Bronchial epithelial cell (primary cell): Measurements from ENCODE around the gene SPIB. TPM values are rescaled to one million over a fixed set of nuclear protein-coding genes. Genes with fewer than 3 reads are reported as not detected.

ENCODE experiments used
- DNase-seq: peaks from one replicate; pipeline ENCODE4 v3.0.0-alpha.2; 2010; ENCODE audit warnings: low read depth
- FAIRE-seq: peaks from 2 replicates; lab custom pipeline; 2011; peaks lifted over from hg19 to GRCh38; lab: Jason Lieb, UNC
- H3K27me3 ChIP-seq: 2 replicates; pipeline ENCODE4 v1.5.1; 2011; ENCODE audit warnings: low read length; ENCODE audit not compliant: control insufficient read depth, insufficient read depth
- H3K36me3 ChIP-seq: 2 replicates; pipeline ENCODE4 v1.5.1; 2011; ENCODE audit warnings: low read length; ENCODE audit not compliant: control insufficient read depth, insufficient read depth
- H3K4me3 ChIP-seq: 2 replicates; pipeline ENCODE4 v1.5.1; 2011; ENCODE audit warnings: mild to moderate bottlenecking, low read depth, low read length, control low read depth
- total RNA-seq: library from RNA; depleted of rRNA; stranded (reverse); fragments of >200 nt; gene quantifications from 2 replicates; pipeline ENCODE4 v1.2.1, GENCODE V29; 2014
- TF ChIP-seq, protein P1 (sequence below): IDR thresholded peaks from 2 replicates; pipeline ENCODE4 v1.5.1; 2011; ENCODE audit warnings: mild to moderate bottlenecking, moderate library complexity, low read length, control low read depth, inconsistent platforms; ENCODE audit not compliant: insufficient read depth, severe bottlenecking

The SPIB gene
- total RNA-seq, 1 donor from 2014 or later, result not detected

- TF ChIP-seq, protein P1, sequence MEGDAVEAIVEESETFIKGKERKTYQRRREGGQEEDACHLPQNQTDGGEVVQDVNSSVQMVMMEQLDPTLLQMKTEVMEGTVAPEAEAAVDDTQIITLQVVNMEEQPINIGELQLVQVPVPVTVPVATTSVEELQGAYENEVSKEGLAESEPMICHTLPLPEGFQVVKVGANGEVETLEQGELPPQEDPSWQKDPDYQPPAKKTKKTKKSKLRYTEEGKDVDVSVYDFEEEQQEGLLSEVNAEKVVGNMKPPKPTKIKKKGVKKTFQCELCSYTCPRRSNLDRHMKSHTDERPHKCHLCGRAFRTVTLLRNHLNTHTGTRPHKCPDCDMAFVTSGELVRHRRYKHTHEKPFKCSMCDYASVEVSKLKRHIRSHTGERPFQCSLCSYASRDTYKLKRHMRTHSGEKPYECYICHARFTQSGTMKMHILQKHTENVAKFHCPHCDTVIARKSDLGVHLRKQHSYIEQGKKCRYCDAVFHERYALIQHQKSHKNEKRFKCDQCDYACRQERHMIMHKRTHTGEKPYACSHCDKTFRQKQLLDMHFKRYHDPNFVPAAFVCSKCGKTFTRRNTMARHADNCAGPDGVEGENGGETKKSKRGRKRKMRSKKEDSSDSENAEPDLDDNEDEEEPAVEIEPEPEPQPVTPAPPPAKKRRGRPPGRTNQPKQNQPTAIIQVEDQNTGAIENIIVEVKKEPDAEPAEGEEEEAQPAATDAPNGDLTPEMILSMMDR, result peak; percentile 93
- no peaks in the 10 kb centered on the region for H3K36me3 ChIP-seq
- DNase-seq (peak; percentile 28), FAIRE-seq (no peak)
- peaks cover 3% of the 10 kb centered on the region for H3K27me3 ChIP-seq
- no peak overlapping the region for H3K4me3 ChIP-seq
Observed at GRCh38 chr19:50414864-50415660, 3.7 kb upstream of the SPIB start.

GRCh38 chr19:50415661-50416033 is 3.1 kb upstream of the SPIB start:
- Histone ChIP-seq H3K27me3 (peaks cover 3% of the 10 kb centered on the region), H3K36me3 (no peaks in the 10 kb centered on the region), H3K4me3 (no peak overlapping the region)
- TF ChIP-seq, protein P1, result no peak
- DNase-seq, result no peak
- FAIRE-seq, result no peak

DNA sequence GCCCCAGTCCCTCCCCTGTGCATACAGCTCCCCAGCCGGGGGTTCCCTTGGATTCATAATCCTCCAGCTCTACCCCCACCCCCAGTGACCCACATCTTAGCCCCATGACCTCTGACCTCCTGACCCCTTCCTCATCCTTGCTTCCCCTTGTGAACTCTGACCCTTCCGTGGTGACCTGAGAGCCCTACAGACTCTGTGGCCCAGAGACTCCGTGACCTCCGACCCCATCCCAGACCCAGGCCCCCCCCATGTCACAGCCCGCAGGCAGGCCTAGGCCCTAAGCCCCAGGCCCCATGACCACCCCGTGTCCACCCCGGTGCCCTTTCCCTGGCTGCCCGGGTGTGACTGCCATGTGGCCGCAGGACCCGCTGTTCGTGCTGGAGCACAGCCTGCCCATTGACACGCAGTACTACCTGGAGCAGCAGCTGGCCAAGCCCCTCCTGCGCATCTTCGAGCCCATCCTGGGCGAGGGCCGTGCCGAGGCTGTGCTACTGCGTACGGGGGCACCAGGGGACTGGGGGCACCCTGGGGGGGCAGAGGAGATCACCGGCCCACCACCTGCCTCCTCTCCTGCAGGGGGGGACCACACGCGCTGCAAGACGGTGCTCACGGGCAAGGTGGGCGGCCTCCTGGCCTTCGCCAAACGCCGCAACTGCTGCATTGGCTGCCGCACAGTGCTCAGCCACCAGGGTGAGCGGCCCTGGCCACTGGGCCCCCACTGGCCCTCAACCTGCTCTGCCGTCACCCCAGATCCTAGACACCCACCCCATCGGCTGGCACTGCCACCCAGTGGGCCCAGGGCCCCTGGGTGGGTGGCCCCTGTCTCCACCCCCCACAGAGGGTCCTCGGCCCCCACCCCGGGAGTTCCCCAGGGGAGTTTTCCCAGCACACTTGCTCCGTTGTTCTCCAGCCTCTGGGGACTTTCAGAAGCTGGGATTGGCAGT is 2.4 kb upstream of the SPIB start:
- H3K27me3 ChIP-seq, result peaks cover 3% of the 10 kb centered on the region
- FAIRE-seq, result no peak
- TF ChIP-seq, protein P1, result no peak
- no peak overlapping the region for H3K4me3 ChIP-seq
- no peak for DNase-seq
- H3K36me3 ChIP-seq, result no peaks in the 10 kb centered on the region

GRCh38 chr19:50417111-50418081 is 1.3 kb upstream of the SPIB start:
- DNase-seq (no peak), FAIRE-seq (no peak)

More at GRCh38 chr19:50417111-50418081, 1.3 kb upstream of the SPIB start:
- peaks cover 3% of the 10 kb centered on the region for H3K27me3 ChIP-seq
- no peak overlapping the region for H3K4me3 ChIP-seq
- TF ChIP-seq, protein P1, result no peak
- no peaks in the 10 kb centered on the region for H3K36me3 ChIP-seq
